Lower leg skin (tissue), 3 donors: ENCODE results near the gene GPR151.

ENCODE experiments used
- POLR2A ChIP-seq, 2 donors: fragments of 450-650 bp; IDR thresholded peaks; one replicate each; pipeline ENCODE4 v1.6.1; 2016 to 2017; ENCODE audit warnings: antibody characterized with exemption in 2 of 2, mild to moderate bottlenecking in 1 of 2, moderate library complexity in 1 of 2
- TF ChIP-seq, protein P1 (sequence below), 3 donors: fragments of 450-650 bp; IDR thresholded peaks; one replicate each; pipeline ENCODE4 v1.5.1; 2016; ENCODE audit warnings: antibody characterized with exemption in 3 of 3, mild to moderate bottlenecking in 3 of 3, moderate library complexity in 2 of 3

DNA sequence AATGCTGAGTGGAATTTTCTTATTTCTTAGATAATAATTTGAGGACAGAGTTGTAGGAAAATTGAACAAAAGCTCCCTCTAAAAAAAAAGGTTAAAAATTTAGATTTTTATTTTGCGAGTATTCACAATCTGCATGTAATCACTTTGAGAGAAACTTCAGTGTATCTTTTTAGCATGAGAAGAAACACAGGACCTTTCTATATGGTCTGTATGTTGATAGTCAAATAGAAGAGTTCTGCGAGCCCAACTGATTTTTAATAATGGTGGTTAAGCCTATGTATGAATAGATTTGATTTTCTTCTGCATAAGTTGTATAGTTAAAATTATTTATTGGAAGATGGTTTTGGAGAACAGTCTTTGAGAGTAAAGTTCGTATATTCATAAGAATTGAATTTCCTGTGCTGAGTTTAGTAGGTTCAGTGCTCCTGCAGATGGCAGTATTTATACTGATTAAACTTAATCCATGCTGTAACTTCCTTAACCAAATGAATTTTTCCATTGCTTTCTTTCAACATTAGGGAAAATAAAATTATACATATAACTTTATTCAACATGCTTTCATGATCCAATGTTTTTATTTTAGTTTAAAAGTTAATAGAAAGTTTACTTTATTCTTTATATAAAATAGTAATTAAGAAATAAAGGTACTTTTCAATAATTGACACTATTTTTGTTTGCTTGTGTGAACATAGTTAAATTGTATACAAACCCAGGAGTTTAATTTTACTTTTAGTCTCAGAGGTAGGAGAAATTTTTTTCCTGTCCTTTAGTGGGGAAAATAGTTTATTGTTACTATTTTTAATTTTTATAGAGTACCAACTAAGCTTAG is 49.3 kb downstream of the GPR151 start:
- TF ChIP-seq, protein P1, sequence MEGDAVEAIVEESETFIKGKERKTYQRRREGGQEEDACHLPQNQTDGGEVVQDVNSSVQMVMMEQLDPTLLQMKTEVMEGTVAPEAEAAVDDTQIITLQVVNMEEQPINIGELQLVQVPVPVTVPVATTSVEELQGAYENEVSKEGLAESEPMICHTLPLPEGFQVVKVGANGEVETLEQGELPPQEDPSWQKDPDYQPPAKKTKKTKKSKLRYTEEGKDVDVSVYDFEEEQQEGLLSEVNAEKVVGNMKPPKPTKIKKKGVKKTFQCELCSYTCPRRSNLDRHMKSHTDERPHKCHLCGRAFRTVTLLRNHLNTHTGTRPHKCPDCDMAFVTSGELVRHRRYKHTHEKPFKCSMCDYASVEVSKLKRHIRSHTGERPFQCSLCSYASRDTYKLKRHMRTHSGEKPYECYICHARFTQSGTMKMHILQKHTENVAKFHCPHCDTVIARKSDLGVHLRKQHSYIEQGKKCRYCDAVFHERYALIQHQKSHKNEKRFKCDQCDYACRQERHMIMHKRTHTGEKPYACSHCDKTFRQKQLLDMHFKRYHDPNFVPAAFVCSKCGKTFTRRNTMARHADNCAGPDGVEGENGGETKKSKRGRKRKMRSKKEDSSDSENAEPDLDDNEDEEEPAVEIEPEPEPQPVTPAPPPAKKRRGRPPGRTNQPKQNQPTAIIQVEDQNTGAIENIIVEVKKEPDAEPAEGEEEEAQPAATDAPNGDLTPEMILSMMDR (IDR thresholded peaks at IDR 0.05), result no peak
- TF ChIP-seq POLR2A (IDR thresholded peaks at IDR 0.05), result no peak
